OCI-LY3 (cell line): ENCODE results near the gene UBE3D.

Source experiments
- H2AFZ ChIP-seq: fragments of 200-600, 300-600 bp; shearing (Covaris generic); 2 replicates; pipeline ENCODE4 v1.6.0; 2014; ENCODE audit warnings: antibody characterized with exemption, low read depth, low read length
- H3K27ac ChIP-seq: fragments of 200-600, 300-600 bp; sonication (generic); 2 replicates; pipeline ENCODE4 v1.5.1; 2014; ENCODE audit warnings: mild to moderate bottlenecking, low read length, moderate library complexity, mixed read lengths
- H3K27me3 ChIP-seq: fragments of 200-600, 300-600 bp; sonication (generic); 2 replicates; pipeline ENCODE4 v1.6.1; 2014; ENCODE audit warnings: low read depth, low read length, mixed read lengths
- H3K36me3 ChIP-seq: fragments of 200-600, 300-600 bp; sonication (generic); replicated peaks from 2 replicates; pipeline ENCODE3; 2014; ENCODE audit warnings: low read depth, low read length, mixed read lengths
- H3K4me1 ChIP-seq: fragments of 300-600, 200-600 bp; sonication (generic); 2 replicates; pipeline ENCODE4 v1.6.1; 2014; ENCODE audit warnings: low read length, mixed read lengths
- H3K4me2 ChIP-seq: fragments of 200-600, 300-600 bp; sonication (generic); 2 replicates; pipeline ENCODE4 v1.6.1; 2014; ENCODE audit warnings: low read length, mixed read lengths
- H3K4me3 ChIP-seq: fragments of 300-600, 200-600 bp; sonication (generic); 2 replicates; pipeline ENCODE4 v1.5.1; 2014; ENCODE audit warnings: antibody characterized with exemption, mild to moderate bottlenecking, low read length, moderate library complexity
- H3K79me2 ChIP-seq: fragments of 300-600, 200-600 bp; shearing (Covaris generic); 2 replicates; pipeline ENCODE4 v1.6.1; 2014; ENCODE audit warnings: mild to moderate bottlenecking, low read length, mixed read lengths
- H3K9ac ChIP-seq: fragments of 300-600, 200-600 bp; shearing (Covaris generic); 2 replicates; pipeline ENCODE4 v1.6.0; 2014; ENCODE audit warnings: mild to moderate bottlenecking, low read length, moderate library complexity
- H3K9me3 ChIP-seq: fragments of 200-600, 300-600 bp; shearing (Covaris generic); 2 replicates; pipeline ENCODE4 v1.6.1; 2014; ENCODE audit warnings: low read length, mixed read lengths; ENCODE audit not compliant: insufficient read depth
- H4K20me1 ChIP-seq: fragments of 200-600, 300-600 bp; sonication (generic); 2 replicates; pipeline ENCODE4 v1.6.1; 2016; ENCODE audit warnings: low read length, mixed read lengths; ENCODE audit not compliant: insufficient read depth
- EZH2phosphoT487 ChIP-seq: fragments of 200-600 bp; shearing (Covaris generic); IDR thresholded peaks from 2 replicates; pipeline ENCODE4 v1.6.1; 2018; ENCODE audit warnings: antibody characterized with exemption, mixed run types, low read depth
- TF ChIP-seq, protein P1 (sequence below): fragments of 200-600, 300-600 bp; sonication (generic); IDR thresholded peaks from 2 replicates; pipeline ENCODE4 v1.5.1; 2014; ENCODE audit warnings: antibody characterized with exemption, low read length, low read depth

UBE3D gene

DNA sequence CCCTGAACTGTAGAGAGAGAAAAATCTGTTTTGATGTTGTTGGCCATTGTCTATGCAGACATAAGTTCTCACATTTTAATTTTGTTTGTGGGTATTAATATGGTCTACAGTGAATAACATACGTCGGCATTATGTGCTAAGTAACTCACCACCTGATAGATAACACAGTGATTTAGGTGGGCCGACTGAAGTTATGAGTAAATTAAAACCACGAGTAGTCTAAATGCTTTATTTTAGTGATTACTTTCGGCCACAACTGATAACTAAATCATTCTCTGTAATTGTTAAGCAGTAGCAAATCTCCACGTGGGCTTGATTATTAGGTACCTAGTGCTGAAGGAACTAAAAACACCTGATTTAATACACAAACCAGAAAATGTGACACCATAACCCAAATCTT lies 3.0 kb upstream of the UBE3D start:
- Histone ChIP-seq H2AFZ (peak overlapping the region; percentile 52; the same call in 1 of the 2 replicates), H3K36me3 (no peaks in the 10 kb centered on the region), H3K9me3 (no peaks in the 10 kb centered on the region), H3K9ac (peak overlapping the region; percentile 79), H3K79me2 (peaks cover 74% of the 10 kb centered on the region), H3K27ac (peak overlapping the region; percentile 78), H4K20me1 (no peaks in the 10 kb centered on the region), H3K4me3 (peak overlapping the region; percentile 93), H3K4me1 (peaks cover 54% of the 10 kb centered on the region), H3K27me3 (no peaks in the 10 kb centered on the region), H3K4me2 (peak overlapping the region; percentile 88)
- TF ChIP-seq, protein P1, sequence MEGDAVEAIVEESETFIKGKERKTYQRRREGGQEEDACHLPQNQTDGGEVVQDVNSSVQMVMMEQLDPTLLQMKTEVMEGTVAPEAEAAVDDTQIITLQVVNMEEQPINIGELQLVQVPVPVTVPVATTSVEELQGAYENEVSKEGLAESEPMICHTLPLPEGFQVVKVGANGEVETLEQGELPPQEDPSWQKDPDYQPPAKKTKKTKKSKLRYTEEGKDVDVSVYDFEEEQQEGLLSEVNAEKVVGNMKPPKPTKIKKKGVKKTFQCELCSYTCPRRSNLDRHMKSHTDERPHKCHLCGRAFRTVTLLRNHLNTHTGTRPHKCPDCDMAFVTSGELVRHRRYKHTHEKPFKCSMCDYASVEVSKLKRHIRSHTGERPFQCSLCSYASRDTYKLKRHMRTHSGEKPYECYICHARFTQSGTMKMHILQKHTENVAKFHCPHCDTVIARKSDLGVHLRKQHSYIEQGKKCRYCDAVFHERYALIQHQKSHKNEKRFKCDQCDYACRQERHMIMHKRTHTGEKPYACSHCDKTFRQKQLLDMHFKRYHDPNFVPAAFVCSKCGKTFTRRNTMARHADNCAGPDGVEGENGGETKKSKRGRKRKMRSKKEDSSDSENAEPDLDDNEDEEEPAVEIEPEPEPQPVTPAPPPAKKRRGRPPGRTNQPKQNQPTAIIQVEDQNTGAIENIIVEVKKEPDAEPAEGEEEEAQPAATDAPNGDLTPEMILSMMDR = no peak
- TF ChIP-seq EZH2phosphoT487 = no peak

DNA sequence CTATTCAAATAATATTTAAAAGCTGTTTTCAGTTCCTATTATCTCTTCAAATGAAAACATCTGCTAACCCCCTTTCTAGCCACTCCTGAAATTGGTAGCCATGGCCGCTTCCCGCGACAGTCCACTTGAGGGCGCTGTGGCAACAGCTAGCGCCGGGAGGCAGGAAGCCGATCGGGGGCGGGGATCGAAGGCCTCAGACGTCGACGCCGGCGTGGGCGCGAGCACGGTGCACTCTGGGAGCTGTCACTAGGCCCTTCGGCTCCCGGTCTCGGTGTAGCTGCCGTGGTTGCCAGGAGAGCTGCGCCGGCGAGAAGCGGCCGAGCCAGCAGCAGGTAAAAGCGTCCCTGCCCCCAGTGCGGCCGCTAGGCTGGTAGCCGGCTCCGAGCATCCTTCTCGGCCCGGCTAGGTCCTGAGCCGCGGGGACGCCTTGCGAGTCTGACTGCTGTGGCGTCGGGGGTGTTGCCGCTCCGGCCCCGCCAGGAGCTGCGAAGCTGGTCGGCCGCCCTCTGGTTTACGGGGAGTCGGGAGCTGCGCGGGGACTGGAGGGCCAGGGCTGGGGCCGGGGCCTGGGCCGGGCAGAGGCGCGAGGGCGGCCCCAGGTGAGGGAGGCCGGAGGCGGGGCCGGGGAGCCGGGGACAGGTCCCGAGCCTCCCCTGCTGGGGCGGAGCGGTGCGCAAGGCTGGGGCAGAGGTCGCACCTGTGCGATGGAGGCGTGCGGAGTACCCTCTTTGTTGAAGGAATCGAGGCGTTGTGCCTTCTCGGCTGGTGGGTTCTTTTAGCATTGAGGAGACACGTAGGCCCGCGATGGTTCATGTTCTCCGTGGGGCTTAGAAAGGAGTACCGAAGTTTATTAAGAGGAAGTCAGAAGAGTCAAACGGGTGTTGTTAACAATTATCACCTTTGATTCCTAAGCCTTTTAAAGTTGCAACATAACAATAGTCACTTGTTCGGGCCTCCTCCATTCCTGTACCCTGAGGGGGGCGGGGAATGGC lies 2.1 kb upstream of the UBE3D start, which contains the start of gene DOP1A:
TSS of gene DOP1A (plus strand) at position 224 of the 992 bp plus-strand sequence. CDS start 29,307 bp downstream, outside the sequence.
- H2AFZ ChIP-seq = peak within 1 kb of the TSS; percentile 60
- no peak for TF ChIP-seq EZH2phosphoT487
- TF ChIP-seq, protein P1 = peak; percentile 97
- H3K4me1 ChIP-seq = peaks cover 58% of the 10 kb centered on the region
- no peaks in the 10 kb centered on the region for H3K27me3 ChIP-seq
- peaks cover 69% of the 10 kb centered on the region for H3K79me2 ChIP-seq
- peak within 1 kb of the TSS; percentile 93 for H3K4me3 ChIP-seq
- no peaks in the 10 kb centered on the region for H4K20me1 ChIP-seq
- H3K4me2 ChIP-seq = peak within 1 kb of the TSS; percentile 91
- H3K36me3 ChIP-seq = no peaks in the 10 kb centered on the region
- H3K9ac ChIP-seq = peak within 1 kb of the TSS; percentile 79
- peak within 1 kb of the TSS; percentile 79 for H3K27ac ChIP-seq
- H3K9me3 ChIP-seq = no peaks in the 10 kb centered on the region

DNA sequence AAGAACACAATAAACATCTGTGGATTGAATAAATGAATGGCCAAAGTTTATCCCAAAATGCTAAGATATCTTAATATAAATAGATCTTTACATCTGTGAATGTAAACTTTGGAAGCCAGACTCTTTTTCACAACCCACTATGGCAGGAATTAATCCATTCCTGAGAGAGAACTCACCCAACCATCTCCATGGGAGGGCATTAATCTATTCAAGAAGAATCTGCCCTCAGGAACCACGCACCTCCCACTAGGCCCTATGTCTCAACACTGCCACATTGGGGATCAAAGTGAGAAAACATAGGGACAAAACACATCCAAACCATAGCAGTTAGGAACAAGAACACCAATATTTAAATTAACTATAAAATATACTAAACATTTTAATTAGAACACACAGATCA lies 3.4 kb downstream of the UBE3D start:
- H2AFZ ChIP-seq = no peak overlapping the region
- no peaks in the 10 kb centered on the region for H3K27me3 ChIP-seq
- no peak for TF ChIP-seq EZH2phosphoT487
- TF ChIP-seq, protein P1 = no peak
- H3K79me2 ChIP-seq = peaks cover 36% of the 10 kb centered on the region
- H3K36me3 ChIP-seq = peaks cover 8% of the 10 kb centered on the region
- H3K4me3 ChIP-seq = no peak overlapping the region
- no peak overlapping the region for H3K4me2 ChIP-seq
- H4K20me1 ChIP-seq = peaks cover 6% of the 10 kb centered on the region; the same call in 1 of the 2 replicates
- H3K27ac ChIP-seq = no peak overlapping the region
- no peaks in the 10 kb centered on the region for H3K9me3 ChIP-seq
- H3K9ac ChIP-seq = no peak overlapping the region
- peaks cover 43% of the 10 kb centered on the region for H3K4me1 ChIP-seq

DNA sequence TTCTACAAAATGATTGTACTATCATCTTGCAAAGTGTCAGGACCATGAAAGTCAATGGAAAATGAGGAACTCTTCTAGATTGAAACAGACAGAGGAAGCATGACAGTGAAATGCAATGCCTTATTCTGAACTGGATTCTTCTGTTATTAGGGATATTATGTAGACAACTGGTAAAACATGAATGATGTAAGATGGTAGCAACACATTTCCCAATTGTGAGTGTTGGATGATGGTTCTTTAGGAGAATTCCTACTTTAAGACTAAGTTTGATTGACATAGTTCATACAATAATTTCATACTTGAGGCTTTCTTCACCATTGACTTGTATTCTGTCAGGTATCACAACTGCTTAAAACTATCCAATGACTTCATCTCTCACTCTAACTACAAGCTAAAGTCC lies 4.5 kb downstream of the UBE3D start:
- Histone ChIP-seq H3K9me3 (no peaks in the 10 kb centered on the region), H3K9ac (no peak overlapping the region), H3K4me2 (no peak overlapping the region), H3K27ac (no peak overlapping the region), H3K4me1 (peaks cover 33% of the 10 kb centered on the region), H3K4me3 (no peak overlapping the region), H3K27me3 (no peaks in the 10 kb centered on the region), H3K36me3 (peaks cover 18% of the 10 kb centered on the region), H4K20me1 (peaks cover 6% of the 10 kb centered on the region; the same call in 1 of the 2 replicates), H2AFZ (no peak overlapping the region), H3K79me2 (peaks cover 36% of the 10 kb centered on the region)
- TF ChIP-seq, protein P1 = no peak
- no peak for TF ChIP-seq EZH2phosphoT487
